Gastrocnemius medialis (tissue), 4 donors: Measurements from ENCODE around the gene PSG1.
"Not testable (repeated sequence)": the region's sequence is repeated elsewhere in the genome, so short reads cannot be mapped to it uniquely, and the experiment has no call there.

Source experiments
- POLR2A ChIP-seq, 2 donors: fragments of 450-650 bp; IDR thresholded peaks; one replicate each; pipeline ENCODE4 v1.6.1; 2017; ENCODE audit warnings: antibody characterized with exemption in 2 of 2, mild to moderate bottlenecking in 2 of 2, moderate library complexity in 2 of 2
- TF ChIP-seq, protein P1 (sequence below), 5 experiments: fragments of 450-650 bp in 3 of 5; fragments of 200-600 bp in 2 of 5; sonication (generic) in 2 of 5; IDR thresholded peaks in 4 of 5; conservative IDR thresholded peaks in 1 of 5; 1 replicate in 4 of 5; 2 replicates in 1 of 5; pipeline ENCODE4 v1.5.1; 2016 to 2019; ENCODE audit warnings: antibody characterized with exemption in 5 of 5, mild to moderate bottlenecking in 3 of 5, moderate library complexity in 3 of 5

DNA sequence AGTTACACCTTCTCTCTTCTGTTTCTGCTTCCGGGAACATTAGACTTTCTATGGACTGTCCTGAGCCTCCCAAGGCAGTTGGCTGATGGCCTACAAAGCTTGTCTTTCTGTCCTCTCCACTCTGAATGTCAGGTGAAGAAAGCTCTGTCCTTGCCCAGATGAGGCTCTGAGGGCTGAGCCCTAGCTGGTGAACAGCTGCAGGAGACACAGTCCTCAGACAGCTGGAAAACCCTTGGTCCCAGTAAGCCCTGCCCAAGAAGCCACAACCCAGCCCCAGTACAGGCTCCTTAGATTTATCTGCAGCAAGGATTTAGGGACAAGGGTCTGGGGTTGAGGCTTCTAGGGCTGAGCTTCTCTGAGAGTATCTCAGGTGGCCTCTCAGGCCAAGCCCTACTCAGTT, 26.3 kb downstream of the PSG1 start:
- TF ChIP-seq, protein P1, sequence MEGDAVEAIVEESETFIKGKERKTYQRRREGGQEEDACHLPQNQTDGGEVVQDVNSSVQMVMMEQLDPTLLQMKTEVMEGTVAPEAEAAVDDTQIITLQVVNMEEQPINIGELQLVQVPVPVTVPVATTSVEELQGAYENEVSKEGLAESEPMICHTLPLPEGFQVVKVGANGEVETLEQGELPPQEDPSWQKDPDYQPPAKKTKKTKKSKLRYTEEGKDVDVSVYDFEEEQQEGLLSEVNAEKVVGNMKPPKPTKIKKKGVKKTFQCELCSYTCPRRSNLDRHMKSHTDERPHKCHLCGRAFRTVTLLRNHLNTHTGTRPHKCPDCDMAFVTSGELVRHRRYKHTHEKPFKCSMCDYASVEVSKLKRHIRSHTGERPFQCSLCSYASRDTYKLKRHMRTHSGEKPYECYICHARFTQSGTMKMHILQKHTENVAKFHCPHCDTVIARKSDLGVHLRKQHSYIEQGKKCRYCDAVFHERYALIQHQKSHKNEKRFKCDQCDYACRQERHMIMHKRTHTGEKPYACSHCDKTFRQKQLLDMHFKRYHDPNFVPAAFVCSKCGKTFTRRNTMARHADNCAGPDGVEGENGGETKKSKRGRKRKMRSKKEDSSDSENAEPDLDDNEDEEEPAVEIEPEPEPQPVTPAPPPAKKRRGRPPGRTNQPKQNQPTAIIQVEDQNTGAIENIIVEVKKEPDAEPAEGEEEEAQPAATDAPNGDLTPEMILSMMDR (IDR thresholded peaks at IDR 0.05 in 4 of 5, conservative IDR thresholded peaks at IDR 0.05 in 1 of 5): not testable (repeated sequence)
- not testable (repeated sequence) for TF ChIP-seq POLR2A (IDR thresholded peaks at IDR 0.05)
